Measurements from ENCODE around the gene PAX2.
A peak's percentile ranks its signal among the peaks of the same experiment; 100 is the strongest.

Gene PAX2

GRCh38 chr10:100740476-100741377 lies 4.7 kb upstream of the PAX2 start:
- no peak for DNase-seq

GRCh38 chr10:100741378-100742075 lies 3.9 kb upstream of the PAX2 start:
- DNase-seq, result no peak

- DNase-seq, result no peak
These were observed 3.2 kb upstream of the PAX2 start for GRCh38 chr10:100742076-100742771.

- no peak for DNase-seq
These were observed 2.4 kb upstream of the PAX2 start for GRCh38 chr10:100742936-100743335.

- DNase-seq, result peak; percentile 46
These were observed 1.7 kb upstream of the PAX2 start for GRCh38 chr10:100743626-100744135.

- no peak for DNase-seq
These were observed 1.0 kb upstream of the PAX2 start for GRCh38 chr10:100744136-100744986.

GRCh38 chr10:100745882-100746783 lies 751 bp downstream of the PAX2 start:
- no peak for DNase-seq

GRCh38 chr10:100746784-100747455 lies 1.5 kb downstream of the PAX2 start:
- DNase-seq, result no peak

GRCh38 chr10:100747456-100748230 lies 2.3 kb downstream of the PAX2 start:
- no peak for DNase-seq

- DNase-seq, result no peak
These were observed 3.1 kb downstream of the PAX2 start for GRCh38 chr10:100748231-100749058.

GRCh38 chr10:100749059-100749308 lies 3.6 kb downstream of the PAX2 start:
- no peak for DNase-seq

- DNase-seq, result no peak
These were observed 4.2 kb downstream of the PAX2 start for GRCh38 chr10:100749309-100750217.

- DNase-seq, result no peak
These were observed 5.2 kb downstream of the PAX2 start for GRCh38 chr10:100750291-100751210.

GRCh38 chr10:100751211-100751933 lies 6.0 kb downstream of the PAX2 start:
- DNase-seq, result no peak

GRCh38 chr10:100755821-100756220 lies 10.4 kb downstream of the PAX2 start:
- no peak for DNase-seq

- no peak for DNase-seq
These were observed 13.9 kb downstream of the PAX2 start for GRCh38 chr10:100759331-100759730.

All from NK-92 treated with Interleukin-12 subunit alpha and Interleukin-12 subunit beta, amount 100 ng/mL, for 24 hours (cell line).